Left renal cortex interstitium (tissue), 4 donors: ENCODE results near the gene SIGLEC1. TPM values are rescaled to one million over a fixed set of nuclear protein-coding genes. Genes with fewer than 3 reads are reported as not detected.

Experiments
- DNase-seq, 4 donors: peaks; one replicate each; pipeline ENCODE4 v3.0.0-alpha.2; 2013; ENCODE audit warnings: low read depth in 4 of 4, low spot score in 2 of 4, missing footprints in 1 of 4
- polyA plus RNA-seq, 4 donors: library from polyadenylated mRNA; unstranded; fragments of 120-200 nt; gene quantifications; one replicate each; pipeline ENCODE4 v1.2.1, GENCODE V29; 2013; ENCODE audit not compliant: insufficient read length in 4 of 4

The SIGLEC1 gene
- polyA plus RNA-seq, 4 donors, result 0.58 to 1.2 (median 0.93) TPM

DNA sequence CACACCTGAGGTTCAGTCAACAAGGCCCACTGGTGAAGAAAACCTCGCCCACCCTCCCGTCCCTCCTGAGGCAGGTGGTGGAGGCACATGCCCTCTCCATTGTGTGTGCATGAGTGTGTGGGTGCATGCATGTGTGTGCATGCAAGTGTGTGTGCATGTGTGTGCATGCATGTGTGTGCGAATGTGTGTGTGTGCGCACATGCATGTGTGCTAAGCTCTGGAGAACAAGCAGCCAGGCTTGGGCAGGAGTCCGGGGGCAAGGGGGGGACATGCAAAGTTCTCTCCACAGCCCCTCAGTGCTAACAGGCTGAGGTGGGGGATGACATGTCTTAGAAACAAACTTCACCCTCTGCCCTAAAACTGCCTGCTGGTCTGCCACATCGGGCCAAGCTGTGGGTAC, 17.0 kb upstream of the SIGLEC1 start:
- DNase-seq, result no peak

DNA sequence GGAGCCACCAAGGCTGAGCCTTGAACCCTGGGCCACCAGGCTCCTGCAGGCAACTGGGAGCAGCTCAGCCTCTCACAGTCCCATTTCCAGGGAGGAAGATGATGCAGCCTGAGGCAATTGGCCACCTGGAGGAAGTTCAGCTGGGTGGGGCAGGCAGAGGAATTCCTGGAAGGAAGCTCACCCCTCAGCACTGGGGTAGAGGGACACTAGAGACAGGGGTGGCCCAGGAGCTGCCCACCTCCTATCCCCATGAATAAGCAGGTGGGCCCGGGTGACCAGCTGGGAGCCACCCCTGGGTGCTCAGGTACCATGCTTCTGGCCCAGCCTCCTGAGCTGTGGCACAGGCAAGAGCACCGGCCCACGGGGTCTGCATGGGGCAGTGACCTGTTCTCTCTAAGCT, 16.5 kb upstream of the SIGLEC1 start:
- no peak for DNase-seq

DNA sequence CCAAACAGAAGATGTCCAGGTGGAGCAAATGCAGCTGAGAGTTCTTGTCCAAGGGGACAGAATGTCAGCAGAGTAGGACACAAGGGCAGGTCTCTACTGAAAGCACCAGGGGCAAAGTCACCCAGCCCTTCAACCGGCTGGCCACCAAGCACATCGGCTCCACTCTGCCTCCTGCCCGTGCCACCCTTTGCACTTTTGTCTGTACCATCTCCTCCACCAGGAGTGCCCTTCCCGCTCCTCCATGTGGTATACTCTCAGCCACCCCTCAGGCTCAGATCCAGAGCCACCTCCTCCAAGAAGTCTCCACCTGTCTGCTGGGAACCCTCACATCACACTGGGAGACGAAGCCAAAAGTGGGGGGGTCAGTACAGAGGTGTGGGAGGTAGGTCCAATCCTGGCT, 16.0 kb upstream of the SIGLEC1 start:
- no peak for DNase-seq

DNA sequence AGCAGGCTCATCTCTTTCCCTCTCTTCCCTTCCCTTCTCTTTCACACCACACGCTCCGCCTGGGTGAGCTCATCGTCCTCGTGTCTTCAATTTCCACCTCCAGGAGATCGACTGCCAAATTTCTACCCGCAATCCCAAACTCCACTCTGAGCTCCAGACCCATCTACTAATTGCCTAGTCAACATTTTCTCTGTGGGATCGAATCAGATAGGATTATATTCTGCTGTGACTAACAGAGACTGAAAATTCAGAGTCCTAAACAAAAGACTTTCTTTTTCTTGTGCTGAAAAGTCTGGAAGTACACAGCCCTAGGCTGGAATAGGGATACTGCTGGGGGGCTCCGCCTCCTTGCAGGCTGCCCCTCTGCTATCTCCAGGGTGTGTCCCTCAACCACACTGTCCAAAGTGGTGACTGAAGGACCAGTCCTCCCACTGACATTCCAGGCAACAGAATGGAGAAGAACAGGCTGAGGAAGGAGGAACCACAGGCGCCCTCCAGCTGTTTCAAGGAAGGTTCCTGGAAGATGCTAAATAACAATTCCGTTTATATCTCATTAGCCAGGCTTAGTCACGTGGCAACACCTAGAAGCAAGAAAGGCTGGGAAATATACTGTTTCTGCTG, 15.1 kb upstream of the SIGLEC1 start:
- no peak for DNase-seq

DNA sequence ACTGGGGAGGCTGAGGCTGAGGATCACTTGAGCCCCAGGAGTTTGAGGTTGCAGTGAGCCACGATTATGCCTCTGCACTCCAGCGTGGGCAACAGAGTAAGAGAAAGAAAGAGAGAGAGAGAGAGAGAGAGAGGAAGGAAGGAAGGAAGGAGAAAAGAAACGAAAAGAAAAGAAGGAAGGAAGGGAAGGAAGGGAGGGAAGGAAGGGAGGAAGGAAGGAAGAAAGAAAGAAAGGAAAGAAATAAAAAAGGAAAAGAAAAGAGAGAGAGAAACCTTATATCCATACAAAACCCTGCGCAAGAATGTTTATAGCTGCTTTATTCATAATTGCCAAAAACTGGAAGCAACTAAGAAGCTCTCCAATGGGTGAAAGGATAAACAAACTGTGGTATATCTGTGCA, 12.0 kb upstream of the SIGLEC1 start:
- DNase-seq, result no peak

DNA sequence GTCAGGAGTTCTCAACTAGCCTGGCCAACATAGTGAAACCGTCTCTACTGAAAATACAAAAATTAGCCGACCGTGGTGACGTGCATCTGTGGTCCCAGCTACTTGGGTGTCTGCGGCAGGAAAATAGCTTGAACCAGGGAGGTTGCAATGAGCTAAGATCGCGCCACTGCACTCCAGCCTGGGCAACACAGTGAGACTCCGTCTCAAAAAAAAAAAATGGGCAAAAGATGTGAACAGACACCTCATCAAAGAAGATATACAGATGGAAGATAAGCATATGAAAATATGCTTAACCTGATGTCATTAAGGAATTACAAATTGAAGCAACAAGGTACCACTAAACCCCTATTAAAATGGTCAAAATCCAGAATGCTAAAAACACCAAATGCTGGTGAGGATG, 10.9 kb upstream of the SIGLEC1 start:
- DNase-seq, result no peak

DNA sequence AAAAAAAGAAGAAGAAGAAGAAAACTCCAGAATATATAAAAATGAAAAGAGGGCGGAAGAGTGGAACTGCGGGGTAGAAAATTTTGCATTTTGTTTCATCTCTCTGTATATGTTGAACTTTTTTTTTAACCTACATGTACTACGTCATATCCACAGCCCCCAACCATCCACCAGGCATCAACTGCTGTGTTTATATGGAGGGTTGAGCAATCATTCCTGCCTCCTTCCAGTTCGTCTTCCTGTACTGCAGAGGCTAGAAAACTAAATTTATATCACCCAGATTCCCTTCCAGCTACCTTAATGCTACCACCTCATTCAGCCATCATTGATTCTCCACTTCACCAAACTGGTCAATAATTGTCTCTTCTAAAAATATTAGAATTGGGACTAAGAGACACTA, 9.5 kb upstream of the SIGLEC1 start:
- DNase-seq, result no peak

DNA sequence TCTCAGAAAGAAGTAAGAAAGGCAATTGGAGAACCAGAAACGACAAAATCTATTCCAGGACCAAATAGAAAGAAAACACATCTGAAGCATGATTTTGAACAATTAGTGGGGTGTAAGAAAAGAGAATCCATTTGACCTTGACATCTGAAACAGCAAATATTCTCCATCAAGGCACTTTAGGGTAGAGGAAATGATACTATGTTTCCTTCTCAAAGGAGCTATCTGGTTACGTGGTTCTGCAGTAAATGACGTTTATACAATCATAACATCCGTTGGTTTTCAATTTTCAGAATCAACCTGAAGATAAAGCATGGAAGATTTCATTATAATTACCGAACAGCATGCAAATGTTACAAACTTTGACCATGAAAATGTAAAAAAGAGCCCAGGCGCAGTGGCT, 8.2 kb upstream of the SIGLEC1 start:
- DNase-seq, result no peak

DNA sequence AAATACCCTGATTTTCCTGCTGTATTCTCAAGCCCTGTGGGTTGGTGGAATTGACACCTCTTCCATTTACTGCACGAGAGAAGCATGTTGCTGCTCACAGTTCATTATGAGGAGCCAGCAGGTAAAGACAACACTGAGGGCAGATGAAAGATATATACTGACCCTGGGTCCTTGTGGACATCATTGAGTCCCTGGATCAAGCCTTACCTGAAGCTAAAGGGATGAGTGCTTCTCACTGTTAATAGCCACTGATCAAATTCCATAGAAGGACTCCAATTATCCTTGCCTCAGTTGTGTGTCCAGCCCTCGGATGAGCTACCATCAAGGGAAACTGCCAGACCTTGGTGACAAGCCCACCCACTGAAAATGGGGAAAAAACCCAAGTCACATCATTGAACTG, 7.7 kb upstream of the SIGLEC1 start:
- DNase-seq, result no peak

DNA sequence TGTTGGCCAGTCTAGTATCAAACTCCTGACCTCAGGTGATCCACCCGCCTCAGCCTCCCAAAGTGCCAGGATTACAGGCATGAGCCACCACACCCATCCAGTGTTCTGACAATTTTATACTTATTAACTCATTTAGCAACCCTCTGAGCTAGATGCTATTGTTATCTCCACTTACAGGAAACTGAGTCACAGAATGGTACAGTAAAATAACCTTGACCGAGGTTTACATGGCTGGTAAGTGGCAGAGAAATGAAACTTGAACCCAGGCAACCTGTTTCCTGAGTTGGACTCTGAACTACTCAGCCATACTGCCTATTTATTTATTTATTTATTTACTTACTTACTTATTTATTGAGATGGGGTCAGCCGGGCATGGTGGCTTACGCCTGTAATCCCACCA, 6.6 kb upstream of the SIGLEC1 start:
- DNase-seq, result no peak

DNA sequence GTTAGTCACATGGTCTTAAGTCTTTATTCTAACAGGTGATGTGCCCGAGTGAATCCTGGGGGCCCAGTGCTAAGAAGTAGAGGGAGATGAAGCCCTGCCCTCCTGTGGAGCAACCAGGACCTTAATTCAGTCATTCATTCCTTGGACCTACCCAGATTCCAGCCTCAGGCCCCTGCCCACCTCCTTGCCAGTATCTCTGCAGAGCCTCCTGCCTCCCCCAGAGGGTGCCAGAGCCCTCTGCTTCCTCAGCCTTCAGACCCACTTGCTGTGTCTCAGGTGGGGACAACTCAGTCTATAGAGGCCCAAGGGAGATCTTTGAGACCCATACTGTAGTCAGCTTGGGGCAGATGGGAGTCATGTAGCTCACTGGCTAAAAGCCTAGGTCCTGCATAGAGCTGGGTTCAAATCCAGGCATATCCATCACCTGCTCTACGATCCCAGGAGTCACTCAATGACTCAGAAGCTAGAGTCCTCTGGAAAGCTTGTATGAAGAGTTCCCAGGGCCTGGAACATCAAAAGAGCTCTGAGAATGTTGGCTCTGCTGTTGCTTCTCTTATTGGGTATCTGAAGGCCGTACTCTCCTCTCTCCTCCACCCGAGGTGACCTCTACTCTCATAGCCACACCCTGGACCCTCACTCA, 3.9 kb upstream of the SIGLEC1 start:
- DNase-seq, result peak in 1 of 4 donors; percentile 51

DNA sequence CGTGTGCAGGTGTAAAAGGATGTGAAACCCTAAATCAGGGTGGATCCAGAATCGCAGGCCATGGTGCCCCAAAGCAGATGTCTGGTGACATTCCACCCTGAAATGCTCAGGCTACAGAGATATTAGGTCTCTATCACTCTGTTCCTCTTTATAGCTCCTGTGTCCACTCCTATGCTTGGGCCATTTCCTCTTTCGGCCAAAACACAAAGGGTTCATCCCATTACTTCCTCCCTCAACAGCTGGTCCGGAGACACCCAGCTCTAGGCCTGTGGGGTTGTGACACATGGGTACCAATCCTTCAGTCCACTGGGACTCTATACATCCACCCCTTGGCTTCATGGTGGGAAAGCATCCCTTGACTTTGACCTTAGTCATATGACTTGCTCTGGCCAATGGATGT, 1.7 kb upstream of the SIGLEC1 start:
- no peak for DNase-seq

DNA sequence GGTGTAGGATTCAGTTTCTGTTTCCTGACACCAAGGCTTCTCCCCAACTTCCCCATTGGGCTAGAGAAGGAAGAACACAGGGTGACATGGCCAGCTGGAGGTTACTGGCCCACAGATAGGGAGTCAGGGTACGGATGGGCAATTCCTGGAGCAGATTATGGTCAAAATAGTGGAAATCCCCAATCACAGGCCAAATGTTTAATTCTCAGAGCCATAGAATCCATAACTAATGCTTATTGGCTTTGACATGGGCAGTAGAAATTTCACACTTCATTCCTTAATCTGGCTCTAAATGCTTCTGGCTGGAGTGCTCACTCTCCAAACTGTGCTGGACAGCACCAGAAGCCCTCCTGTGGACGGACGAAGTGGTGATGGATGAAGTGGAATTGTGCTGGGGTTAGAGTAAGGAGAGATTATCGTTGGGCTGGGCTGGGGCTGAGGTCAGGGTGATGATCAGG, 887 bp downstream of the SIGLEC1 start:
- DNase-seq, result no peak

DNA sequence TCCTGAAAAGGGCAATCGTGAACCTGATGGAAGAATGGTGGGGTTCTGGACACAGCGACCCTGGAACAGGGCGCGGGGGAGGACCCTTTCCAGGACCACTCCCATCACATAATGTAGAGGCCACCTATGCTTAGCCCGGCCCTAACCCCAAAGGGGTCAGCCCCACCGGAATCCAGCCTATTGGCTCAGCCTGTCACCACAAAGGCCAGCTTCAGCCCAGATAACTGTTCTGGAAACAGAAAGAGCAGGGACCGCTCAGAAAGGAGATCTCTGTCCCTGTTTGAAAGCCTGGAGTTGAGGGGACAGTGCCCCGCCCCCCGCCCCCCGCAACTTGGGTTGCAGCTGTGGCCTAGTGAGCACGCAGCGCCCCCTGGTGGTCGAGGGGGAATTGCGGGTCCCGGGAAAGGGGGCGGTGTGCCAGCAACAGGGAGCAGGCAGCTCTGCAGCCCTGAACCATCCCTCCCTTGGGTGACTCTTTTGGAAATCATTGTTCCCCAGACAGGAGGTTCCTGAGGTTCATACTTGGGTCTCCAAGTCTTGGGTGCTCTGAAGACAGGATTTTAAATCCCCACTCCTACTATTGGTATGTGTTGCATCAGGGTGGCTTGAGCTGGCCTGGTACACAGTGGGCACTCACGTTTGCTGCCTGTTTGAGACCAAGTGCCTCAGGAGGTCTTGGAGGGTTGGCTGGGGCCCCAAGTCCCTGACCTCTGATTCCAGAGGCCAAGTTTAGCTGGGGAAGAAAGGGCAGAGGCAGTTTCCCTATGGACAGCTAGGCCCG, 1.5 kb downstream of the SIGLEC1 start:
- DNase-seq, result peak in 1 of 4 donors; percentile 41

DNA sequence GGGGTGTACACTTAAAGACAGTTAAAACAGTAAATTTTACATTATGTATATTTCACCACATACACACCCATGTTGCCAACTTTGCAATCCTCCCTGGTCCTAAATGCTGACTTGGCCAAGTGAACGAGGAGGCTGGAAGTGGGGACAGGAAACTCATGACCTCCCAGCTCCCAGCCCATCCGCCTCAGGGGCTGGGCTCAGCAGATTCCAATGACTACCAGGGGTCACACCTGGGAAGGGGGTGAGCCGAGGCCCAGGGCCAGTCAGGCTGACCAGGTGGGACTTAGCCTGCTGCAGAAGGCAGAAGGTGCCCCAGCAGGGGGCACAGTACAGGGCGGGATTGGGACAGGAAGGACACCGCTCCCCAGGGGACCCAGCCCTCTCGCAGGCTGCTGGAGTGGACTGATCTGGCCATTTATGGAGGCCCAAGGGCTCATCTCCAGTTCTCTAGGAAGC, 2.4 kb downstream of the SIGLEC1 start:
- DNase-seq, result no peak

DNA sequence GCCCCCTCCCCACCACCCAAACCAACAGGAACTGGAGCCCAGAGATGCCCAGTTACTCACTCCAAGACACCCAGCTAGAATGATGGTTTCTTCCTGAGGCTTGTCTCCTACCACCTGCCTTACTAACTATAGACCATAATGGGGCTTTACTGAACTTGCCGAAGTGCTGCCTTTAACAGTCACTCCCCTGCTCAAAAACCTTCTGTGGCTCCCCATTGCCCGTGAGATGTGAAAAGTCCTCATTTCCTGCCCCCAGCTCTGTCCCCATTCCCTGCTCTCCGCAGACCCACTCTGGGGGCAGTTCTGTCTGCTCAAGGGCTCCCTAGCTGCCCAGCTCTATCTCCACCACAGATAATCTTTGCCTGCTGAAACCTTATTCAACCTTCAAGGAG, 4.9 kb downstream of the SIGLEC1 start:
- DNase-seq, result no peak

DNA sequence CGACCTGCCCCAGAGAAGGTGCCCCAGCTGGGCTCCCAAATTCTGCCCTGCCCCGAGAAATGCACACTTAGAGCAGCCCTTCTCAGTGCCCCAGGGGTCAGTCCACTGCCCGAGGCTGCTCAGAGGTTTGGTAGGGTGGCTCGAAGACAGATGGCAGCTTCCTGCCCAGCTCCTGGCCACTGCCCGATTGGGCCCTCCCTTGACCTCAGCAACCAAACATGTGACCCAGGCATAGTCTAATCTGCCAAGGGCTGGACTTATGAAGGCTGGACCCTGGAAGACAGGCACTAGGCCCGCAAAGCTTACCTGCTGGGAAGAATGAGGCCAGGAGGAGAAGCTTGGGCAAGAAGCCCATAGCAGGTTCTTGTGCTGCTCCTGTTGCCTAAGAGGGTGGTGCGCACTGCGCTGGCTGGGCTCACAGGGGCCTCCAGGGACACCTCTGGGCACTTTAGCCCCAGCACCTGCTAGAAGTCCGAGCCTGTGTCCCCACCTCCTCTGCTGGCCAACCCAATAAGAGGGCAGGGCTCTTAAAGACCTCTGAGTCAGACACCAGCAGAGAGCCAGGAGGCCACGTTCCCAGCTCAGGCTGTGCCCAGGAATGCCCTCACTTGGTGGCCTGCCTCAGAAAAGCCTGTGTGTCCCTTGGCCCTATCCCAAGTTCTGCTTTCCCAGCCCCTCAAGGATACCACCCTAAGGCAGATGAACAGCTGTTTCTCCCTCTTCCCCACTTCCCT, 5.5 kb downstream of the SIGLEC1 start:
- DNase-seq, result no peak

DNA sequence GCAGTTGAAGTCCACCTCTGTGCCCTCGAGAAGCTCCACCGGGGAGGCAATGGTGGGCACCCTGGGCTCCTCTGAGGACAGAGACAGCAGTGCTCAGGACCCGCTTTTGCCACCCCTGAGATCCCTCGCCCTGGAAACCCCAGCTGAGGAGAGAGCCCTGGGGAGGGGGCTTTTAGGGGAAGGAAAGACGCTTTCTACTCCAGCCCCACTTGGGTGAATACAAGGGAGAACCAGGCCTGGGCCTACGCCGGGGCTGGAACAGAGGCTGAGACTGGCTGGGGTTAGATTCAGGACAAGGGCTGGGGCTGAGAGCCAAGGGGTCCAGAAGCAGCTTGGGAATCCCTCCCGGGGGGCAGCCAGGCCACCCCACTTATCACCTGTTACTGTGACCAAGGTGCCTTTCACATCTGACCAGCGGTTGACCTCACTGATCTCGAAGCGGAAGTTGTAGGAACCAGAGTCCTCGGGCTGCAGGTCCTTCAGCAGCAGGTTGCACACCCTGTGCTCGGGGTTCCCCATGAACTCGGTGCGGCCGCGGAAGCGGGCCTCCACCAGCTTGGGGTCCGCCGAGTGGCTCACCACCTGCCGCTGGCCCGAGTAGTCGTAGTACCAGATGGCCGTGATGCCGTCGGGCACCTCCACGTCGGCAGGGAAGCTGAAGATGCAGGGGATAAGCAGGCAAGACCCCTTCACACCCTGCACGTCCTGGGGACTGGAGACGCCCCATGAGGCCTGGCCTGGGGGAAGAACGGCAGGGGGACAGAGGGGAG, 6.2 kb downstream of the SIGLEC1 start:
- no peak for DNase-seq

DNA sequence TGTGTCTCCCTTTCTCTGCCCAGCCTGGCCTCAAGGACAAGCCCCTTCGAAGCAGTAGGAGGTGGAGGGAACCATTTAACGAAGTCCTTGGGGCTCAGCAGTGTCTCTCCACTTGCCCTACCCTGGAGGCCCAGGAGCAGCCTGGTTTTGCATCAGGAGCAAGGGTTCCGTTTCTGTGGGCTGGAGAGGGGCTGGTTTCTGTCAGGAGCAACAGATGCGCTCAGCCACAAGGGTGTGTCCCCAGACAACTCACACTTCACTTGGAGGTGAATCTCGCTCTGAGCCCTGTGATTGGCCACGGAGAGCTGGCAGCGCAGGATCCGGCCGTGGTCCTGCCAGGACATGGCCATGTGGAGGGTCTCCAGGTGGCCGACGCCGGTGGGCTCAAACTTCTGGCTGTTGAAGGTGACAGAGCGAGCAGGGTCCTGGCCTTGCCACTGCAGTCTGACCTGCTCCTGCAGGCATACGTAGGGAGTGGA, 6.9 kb downstream of the SIGLEC1 start:
- no peak for DNase-seq

DNA sequence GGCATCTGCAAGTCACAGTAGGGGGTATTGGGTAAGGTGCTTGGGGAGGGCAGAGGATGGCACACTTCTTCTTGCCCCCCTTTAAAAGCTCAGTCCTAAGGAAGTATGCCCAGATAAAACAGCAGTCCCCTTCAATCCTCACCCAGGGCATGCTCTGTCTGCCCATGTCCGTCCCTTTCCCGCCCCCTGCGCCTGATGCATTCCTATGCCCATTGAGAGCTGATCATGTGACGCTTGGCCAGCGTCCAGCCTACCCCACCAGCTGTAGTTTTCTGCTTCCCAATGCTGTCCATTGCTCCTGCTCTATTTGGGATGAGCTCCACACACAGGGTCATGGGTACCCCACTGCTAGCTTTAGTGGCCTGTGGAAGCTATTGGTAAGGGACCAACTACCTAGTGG, 8.3 kb downstream of the SIGLEC1 start:
- DNase-seq, result no peak
